PC-3 (cell line): ENCODE results near the gene RAPGEF3.

Source experiments
- CTCF ChIP-seq: fragments of 300-600 bp; sonication (generic); conservative IDR thresholded peaks from 2 replicates; pipeline ENCODE4 v1.5.1; 2017; ENCODE audit warnings: antibody characterized with exemption, low read depth, mild to moderate bottlenecking, low read length
- EZH2 ChIP-seq: fragments of 300-600 bp; sonication (generic); IDR thresholded peaks from one replicate; pipeline ENCODE4 v1.6.1; 2017; ENCODE audit warnings: antibody characterized with exemption, mild to moderate bottlenecking, low read length; ENCODE audit not compliant: unreplicated experiment

- TF ChIP-seq CTCF (no peak), EZH2 (no peak)
Measured at GRCh38 chr12:47794679-47795078, 36.0 kb upstream of the RAPGEF3 start.
